HG02610 (cell line): ENCODE results near the gene ANKRD63.

Experiments
- ATAC-seq: cut with Tn5 transposase; IDR thresholded peaks from one replicate; pipeline ENCODE4 v1.9.1; 2021; ENCODE audit warnings: mild to moderate bottlenecking, moderate library complexity; ENCODE audit not compliant: unreplicated experiment

Gene ANKRD63

GRCh38 chr15:40245666-40246450 lies 37.0 kb downstream of the ANKRD63 start:
- ATAC-seq, result no peak

- no peak for ATAC-seq
Measured at GRCh38 chr15:40244961-40245523, 37.8 kb downstream of the ANKRD63 start.

- ATAC-seq, result no peak
Measured at GRCh38 chr15:40243126-40243810, 39.6 kb downstream of the ANKRD63 start.

- no peak for ATAC-seq
Measured at GRCh38 chr15:40242601-40243000, 40.3 kb downstream of the ANKRD63 start.

GRCh38 chr15:40242213-40242599 lies 40.7 kb downstream of the ANKRD63 start:
- no peak for ATAC-seq

GRCh38 chr15:40241269-40242212 lies 41.3 kb downstream of the ANKRD63 start:
- ATAC-seq, result no peak

GRCh38 chr15:40240619-40241221 lies 42.1 kb downstream of the ANKRD63 start:
- ATAC-seq, result no peak

- no peak for ATAC-seq
Measured at GRCh38 chr15:40239693-40240618, 42.9 kb downstream of the ANKRD63 start.

GRCh38 chr15:40239404-40239692 lies 43.5 kb downstream of the ANKRD63 start:
- no peak for ATAC-seq

GRCh38 chr15:40238532-40239403 lies 44.1 kb downstream of the ANKRD63 start, which contains the start of gene PAK6:
Gene PAK6, plus strand, starts transcription at chr15:40239063. Its CDS starts 25,723 bp downstream, at chr15:40264786.
- ATAC-seq, result no peak

GRCh38 chr15:40235201-40235885 lies 47.5 kb downstream of the ANKRD63 start:
- ATAC-seq, result no peak

GRCh38 chr15:40234783-40235182 lies 48.1 kb downstream of the ANKRD63 start:
- no peak for ATAC-seq

- no peak for ATAC-seq
Measured at GRCh38 chr15:40233727-40234577, 48.9 kb downstream of the ANKRD63 start.

- ATAC-seq, result no peak
Measured at GRCh38 chr15:40232625-40233070, 50.2 kb downstream of the ANKRD63 start.
